HG02623 (cell line): Measurements from ENCODE around the gene USP8.
A peak's percentile ranks its signal among the peaks of the same experiment; 100 is the strongest.
"Not testable (repeated sequence)": the region's sequence is repeated elsewhere in the genome, so short reads cannot be mapped to it uniquely, and the experiment has no call there.

Source experiments
- ATAC-seq: cut with Tn5 transposase; IDR thresholded peaks from one replicate; pipeline ENCODE4 v1.9.1; 2021; ENCODE audit warnings: moderate library complexity; ENCODE audit not compliant: unreplicated experiment

USP8 gene

GRCh38 chr15:50424066-50424890 lies at the start of gene USP8:
TSS of gene USP8 (plus strand) at chr15:50424405. CDS start at chr15:50439074, 14,669 bp downstream.
- ATAC-seq: peak; percentile 92

GRCh38 chr15:50377867-50378751 lies 46.1 kb upstream of the USP8 start:
- ATAC-seq: peak; percentile 93

GRCh38 chr15:50378776-50379175 lies 45.4 kb upstream of the USP8 start:
- ATAC-seq: no peak

GRCh38 chr15:50379413-50379812 lies 44.8 kb upstream of the USP8 start:
- ATAC-seq: not testable (repeated sequence)

- no peak for ATAC-seq
These were observed 44.1 kb upstream of the USP8 start for GRCh38 chr15:50380089-50380488.

GRCh38 chr15:50381438-50381837 lies 42.8 kb upstream of the USP8 start:
- ATAC-seq: no peak

GRCh38 chr15:50382408-50382807 lies 41.8 kb upstream of the USP8 start:
- not testable (repeated sequence) for ATAC-seq

GRCh38 chr15:50390554-50391264 lies 33.5 kb upstream of the USP8 start:
- peak; percentile 89 for ATAC-seq

GRCh38 chr15:50391561-50391960 lies 32.6 kb upstream of the USP8 start:
- not testable (repeated sequence) for ATAC-seq

GRCh38 chr15:50411870-50412269 lies 12.3 kb upstream of the USP8 start:
- no peak for ATAC-seq

GRCh38 chr15:50414624-50415023 lies 9.6 kb upstream of the USP8 start:
- no peak for ATAC-seq

- ATAC-seq: no peak
These were observed 8.3 kb upstream of the USP8 start for GRCh38 chr15:50415752-50416404.

GRCh38 chr15:50416890-50417289 lies 7.3 kb upstream of the USP8 start:
- no peak for ATAC-seq

GRCh38 chr15:50418041-50418583 lies 6.1 kb upstream of the USP8 start:
- no peak for ATAC-seq

- no peak for ATAC-seq
These were observed 1.0 kb downstream of the USP8 start for GRCh38 chr15:50425219-50425618.

- not testable (repeated sequence) for ATAC-seq
These were observed 1.6 kb downstream of the USP8 start for GRCh38 chr15:50425678-50426246.

- ATAC-seq: no peak
These were observed 2.2 kb downstream of the USP8 start for GRCh38 chr15:50426428-50426827.

- ATAC-seq: no peak
These were observed 7.0 kb downstream of the USP8 start for GRCh38 chr15:50431204-50431603.

- ATAC-seq: no peak
These were observed 8.0 kb downstream of the USP8 start for GRCh38 chr15:50432230-50432629.

GRCh38 chr15:50435772-50436171 lies 11.6 kb downstream of the USP8 start:
- ATAC-seq: no peak
